HEK293 (cell line): ENCODE measurements around the gene IRF7.
A peak's percentile ranks its signal among the peaks of the same experiment; 100 is the strongest.

Source experiments
- PATZ1 ChIP-seq: fragments of 450-650 bp; formaldehyde crosslinking; IDR thresholded peaks from 2 replicates; pipeline ENCODE4 v1.5.1; 2016; ENCODE audit warnings: missing biosample characterization, missing genetic modification characterization
- ZBTB10 ChIP-seq: fragments of 450-650 bp; formaldehyde crosslinking; IDR thresholded peaks from 2 replicates; pipeline ENCODE4 v1.5.1; 2016; ENCODE audit warnings: missing biosample characterization, missing genetic modification characterization
- ZFP3 ChIP-seq: fragments of 450-650 bp; formaldehyde crosslinking; IDR thresholded peaks from 2 replicates; pipeline ENCODE4 v1.5.1; 2016; ENCODE audit warnings: low read depth, missing biosample characterization, missing genetic modification characterization
- ZNF175 ChIP-seq: fragments of 450-650 bp; formaldehyde crosslinking; IDR thresholded peaks from 2 replicates; pipeline ENCODE4 v1.5.1; 2016; ENCODE audit warnings: missing biosample characterization, missing genetic modification characterization
- ZNF48 ChIP-seq: fragments of 450-650 bp; formaldehyde crosslinking; IDR thresholded peaks from 2 replicates; pipeline ENCODE4 v1.5.1; 2016; ENCODE audit warnings: missing biosample characterization, missing genetic modification characterization
- ZNF621 ChIP-seq: fragments of 450-650 bp; formaldehyde crosslinking; IDR thresholded peaks from 2 replicates; pipeline ENCODE4 v1.5.1; 2017; ENCODE audit warnings: missing biosample characterization, missing genetic modification characterization
- ZNF660 ChIP-seq: fragments of 450-650 bp; IDR thresholded peaks from 2 replicates; pipeline ENCODE4 v1.5.1; 2018; ENCODE audit warnings: missing biosample characterization, mild to moderate bottlenecking, missing genetic modification characterization
- ZNF701 ChIP-seq: fragments of 450-650 bp; formaldehyde crosslinking; IDR thresholded peaks from 2 replicates; pipeline ENCODE4 v1.5.1; 2016; ENCODE audit warnings: missing biosample characterization, missing genetic modification characterization
- ZNF76 ChIP-seq: fragments of 450-650 bp; formaldehyde crosslinking; IDR thresholded peaks from 2 replicates; pipeline ENCODE4; 2016; ENCODE audit warnings: low read depth, missing biosample characterization, missing genetic modification characterization, borderline replicate concordance
- ZNF792 ChIP-seq: fragments of 450-650 bp; formaldehyde crosslinking; IDR thresholded peaks from 2 replicates; pipeline ENCODE4 v1.5.1; 2016; ENCODE audit warnings: missing biosample characterization, missing genetic modification characterization
- TF ChIP-seq, protein P1 (sequence below): fragments of 450-650 bp; formaldehyde crosslinking; IDR thresholded peaks from 2 replicates; pipeline ENCODE4 v1.5.1; 2016; ENCODE audit warnings: missing biosample characterization, missing genetic modification characterization
- TF ChIP-seq, protein P2 (sequence below): fragments of 450-650 bp; formaldehyde crosslinking; IDR thresholded peaks from 2 replicates; pipeline ENCODE4 v1.5.1; 2016; ENCODE audit warnings: missing biosample characterization, missing genetic modification characterization
- TF ChIP-seq, protein P3 (sequence below): sonication (generic); formaldehyde crosslinking; IDR thresholded peaks from 2 replicates; pipeline ENCODE4 v1.8.1; 2022; ENCODE audit warnings: mild to moderate bottlenecking, moderate library complexity, missing genetic modification reagents
- TF ChIP-seq, protein P4 (sequence below): fragments of 450-650 bp; formaldehyde crosslinking; IDR thresholded peaks from 2 replicates; pipeline ENCODE4 v1.5.1; 2016; ENCODE audit warnings: missing biosample characterization, missing genetic modification characterization

GRCh38 chr11:567629-568292, 48.0 kb downstream of the IRF7 start:
- no peak for TF ChIP-seq ZNF792
- TF ChIP-seq, protein P1, sequence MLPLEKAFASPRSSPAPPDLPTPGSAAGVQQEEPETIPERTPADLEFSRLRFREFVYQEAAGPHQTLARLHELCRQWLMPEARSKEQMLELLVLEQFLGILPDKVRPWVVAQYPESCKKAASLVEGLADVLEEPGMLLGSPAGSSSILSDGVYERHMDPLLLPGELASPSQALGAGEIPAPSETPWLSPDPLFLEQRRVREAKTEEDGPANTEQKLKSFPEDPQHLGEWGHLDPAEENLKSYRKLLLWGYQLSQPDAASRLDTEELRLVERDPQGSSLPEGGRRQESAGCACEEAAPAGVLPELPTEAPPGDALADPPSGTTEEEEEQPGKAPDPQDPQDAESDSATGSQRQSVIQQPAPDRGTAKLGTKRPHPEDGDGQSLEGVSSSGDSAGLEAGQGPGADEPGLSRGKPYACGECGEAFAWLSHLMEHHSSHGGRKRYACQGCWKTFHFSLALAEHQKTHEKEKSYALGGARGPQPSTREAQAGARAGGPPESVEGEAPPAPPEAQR, result no peak
- TF ChIP-seq, protein P2, sequence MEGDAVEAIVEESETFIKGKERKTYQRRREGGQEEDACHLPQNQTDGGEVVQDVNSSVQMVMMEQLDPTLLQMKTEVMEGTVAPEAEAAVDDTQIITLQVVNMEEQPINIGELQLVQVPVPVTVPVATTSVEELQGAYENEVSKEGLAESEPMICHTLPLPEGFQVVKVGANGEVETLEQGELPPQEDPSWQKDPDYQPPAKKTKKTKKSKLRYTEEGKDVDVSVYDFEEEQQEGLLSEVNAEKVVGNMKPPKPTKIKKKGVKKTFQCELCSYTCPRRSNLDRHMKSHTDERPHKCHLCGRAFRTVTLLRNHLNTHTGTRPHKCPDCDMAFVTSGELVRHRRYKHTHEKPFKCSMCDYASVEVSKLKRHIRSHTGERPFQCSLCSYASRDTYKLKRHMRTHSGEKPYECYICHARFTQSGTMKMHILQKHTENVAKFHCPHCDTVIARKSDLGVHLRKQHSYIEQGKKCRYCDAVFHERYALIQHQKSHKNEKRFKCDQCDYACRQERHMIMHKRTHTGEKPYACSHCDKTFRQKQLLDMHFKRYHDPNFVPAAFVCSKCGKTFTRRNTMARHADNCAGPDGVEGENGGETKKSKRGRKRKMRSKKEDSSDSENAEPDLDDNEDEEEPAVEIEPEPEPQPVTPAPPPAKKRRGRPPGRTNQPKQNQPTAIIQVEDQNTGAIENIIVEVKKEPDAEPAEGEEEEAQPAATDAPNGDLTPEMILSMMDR (tag by site-specific recombination), result no peak
- TF ChIP-seq ZNF701 (tag by site-specific recombination), result no peak
- no peak for TF ChIP-seq ZNF48 (tag by site-specific recombination)
- no peak for TF ChIP-seq ZNF175 (tag by site-specific recombination)
- TF ChIP-seq ZFP3 (tag by site-specific recombination), result no peak
- TF ChIP-seq, protein P3, sequence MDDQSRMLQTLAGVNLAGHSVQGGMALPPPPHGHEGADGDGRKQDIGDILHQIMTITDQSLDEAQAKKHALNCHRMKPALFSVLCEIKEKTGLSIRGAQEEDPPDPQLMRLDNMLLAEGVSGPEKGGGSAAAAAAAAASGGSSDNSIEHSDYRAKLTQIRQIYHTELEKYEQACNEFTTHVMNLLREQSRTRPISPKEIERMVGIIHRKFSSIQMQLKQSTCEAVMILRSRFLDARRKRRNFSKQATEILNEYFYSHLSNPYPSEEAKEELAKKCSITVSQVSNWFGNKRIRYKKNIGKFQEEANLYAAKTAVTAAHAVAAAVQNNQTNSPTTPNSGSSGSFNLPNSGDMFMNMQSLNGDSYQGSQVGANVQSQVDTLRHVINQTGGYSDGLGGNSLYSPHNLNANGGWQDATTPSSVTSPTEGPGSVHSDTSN (CRISPR knock-in tag), result peak; percentile 52; the same call in 1 of the 2 replicates
- TF ChIP-seq ZNF76 (tag by site-specific recombination), result no peak
- no peak for TF ChIP-seq ZNF660 (tag by site-specific recombination)
- TF ChIP-seq ZNF621 (tag by site-specific recombination), result no peak
- TF ChIP-seq PATZ1, result no peak; the same call in 1 of the 2 replicates
- TF ChIP-seq, protein P4, sequence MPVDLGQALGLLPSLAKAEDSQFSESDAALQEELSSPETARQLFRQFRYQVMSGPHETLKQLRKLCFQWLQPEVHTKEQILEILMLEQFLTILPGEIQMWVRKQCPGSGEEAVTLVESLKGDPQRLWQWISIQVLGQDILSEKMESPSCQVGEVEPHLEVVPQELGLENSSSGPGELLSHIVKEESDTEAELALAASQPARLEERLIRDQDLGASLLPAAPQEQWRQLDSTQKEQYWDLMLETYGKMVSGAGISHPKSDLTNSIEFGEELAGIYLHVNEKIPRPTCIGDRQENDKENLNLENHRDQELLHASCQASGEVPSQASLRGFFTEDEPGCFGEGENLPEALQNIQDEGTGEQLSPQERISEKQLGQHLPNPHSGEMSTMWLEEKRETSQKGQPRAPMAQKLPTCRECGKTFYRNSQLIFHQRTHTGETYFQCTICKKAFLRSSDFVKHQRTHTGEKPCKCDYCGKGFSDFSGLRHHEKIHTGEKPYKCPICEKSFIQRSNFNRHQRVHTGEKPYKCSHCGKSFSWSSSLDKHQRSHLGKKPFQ (tag by site-specific recombination), result no peak
- TF ChIP-seq ZBTB10 (tag by site-specific recombination), result no peak
